ENCODE data around the gene AKT2. TPM values are rescaled to one million over a fixed set of nuclear protein-coding genes. Genes with fewer than 3 reads are reported as not detected.

AKT2 gene
- total RNA-seq, 1 experiment from 2014 or later = 150 TPM

DNA sequence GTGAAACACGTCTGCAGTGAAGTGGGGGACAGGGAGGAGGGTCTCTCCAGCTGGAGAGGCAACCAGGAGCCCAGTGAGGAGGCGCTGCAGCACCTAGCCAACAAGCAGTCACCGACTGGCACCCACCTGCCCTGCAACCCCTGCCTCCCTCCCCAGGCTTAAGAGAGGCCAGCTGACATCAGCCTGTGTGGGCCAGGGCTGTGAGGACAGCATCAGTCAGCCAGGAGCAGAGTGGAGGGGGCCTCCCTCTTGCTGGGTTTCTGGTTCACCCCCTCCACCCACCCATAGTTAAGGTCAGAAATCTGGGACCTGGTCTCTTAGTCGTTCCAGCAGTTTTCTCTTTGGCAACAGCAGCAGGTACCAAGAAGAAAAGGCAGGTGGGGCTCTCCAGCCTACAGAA lies 33.2 kb downstream of the AKT2 start:
- Histone ChIP-seq H3K4me1 (ENCODE audit: insufficient read depth, low read length) (peaks cover 2% of the 10 kb centered on the region; the same call in 1 of the 2 replicates), H3K56ac (ENCODE audit: insufficient read length, low read depth, low read length) (no peak overlapping the region), H4K20me1 (ENCODE audit: control insufficient read depth, insufficient read depth, insufficient read length) (peaks cover 2% of the 10 kb centered on the region), H3K27ac (ENCODE audit: insufficient read length, low read depth, low read length) (no peak overlapping the region), H3T11ph (ENCODE audit: low read length) (no peak overlapping the region), H4K91ac (ENCODE audit: insufficient read length, low read depth, low read length) (no peak overlapping the region), H3K18ac (ENCODE audit: insufficient read length, low read depth, low read length) (no peak overlapping the region), H2AK5ac (ENCODE audit: insufficient read length, low read length) (no peak overlapping the region), H2BK15ac (ENCODE audit: low read depth, low read length) (no peak overlapping the region), H3K27me3 (ENCODE audit: insufficient read depth, low read length) (no peaks in the 10 kb centered on the region), H2BK12ac (ENCODE audit: insufficient read length, low read depth, low read length) (no peak overlapping the region), H3K23ac (ENCODE audit: insufficient read length, low read depth, low read length) (no peak overlapping the region), H3K9ac (ENCODE audit: extremely low read depth, insufficient read length, low read length) (no peak overlapping the region), H2BK5ac (ENCODE audit: insufficient read length, low read length) (no peak overlapping the region), H3K79me2 (ENCODE audit: insufficient read depth, low read length) (no peaks in the 10 kb centered on the region), H3K9me3 (ENCODE audit: control insufficient read depth, low read depth, low read length) (no peaks in the 10 kb centered on the region), H3K4me2 (ENCODE audit: insufficient read depth, insufficient read length, low read length) (no peak overlapping the region), H3K14ac (ENCODE audit: insufficient read depth, low read length) (no peak overlapping the region), H3K4ac (ENCODE audit: low read depth, low read length) (no peak overlapping the region), H4K5ac (ENCODE audit: insufficient read length, low read depth, low read length) (no peak overlapping the region), H4K8ac (replicated peaks; ENCODE audit: insufficient read length, low read depth, low read length) (no peak overlapping the region), H3K79me1 (ENCODE audit: insufficient read depth, low read depth, low read length, poor library complexity, severe bottlenecking) (peaks cover 2% of the 10 kb centered on the region), H3K23me2 (ENCODE audit: insufficient read length, low read depth, low read length, poor library complexity, severe bottlenecking) (no peaks in the 10 kb centered on the region), H2BK120ac (ENCODE audit: low read depth, low read length, poor library complexity, severe bottlenecking) (no peak overlapping the region), H2BK20ac (ENCODE audit: low read depth, low read length, poor library complexity, severe bottlenecking) (no peak overlapping the region), H2AFZ (ENCODE audit: low read length) (no peak overlapping the region)
- no peak for DNase-seq
- Mint-ChIP-seq H3K36me3 (ENCODE audit: insufficient read depth in 1 of 3, low read depth in 3 of 3) (peaks cover 18 to 60% (median 40%) of the 10 kb centered on the region in 3 experiments), H3K27me3 (ENCODE audit: low read depth) (no peaks in the 10 kb centered on the region), H3K4me1 (peaks cover 16 to 19% of the 10 kb centered on the region in 2 experiments), H3K4me3 (no peak overlapping the region), H3K27ac (peak overlapping the region in 1 of 3 experiments; percentile 93; a peak in 2 of 7 replicates), H3K9me3 (no peaks in the 10 kb centered on the region)
- TF ChIP-seq, protein P1, sequence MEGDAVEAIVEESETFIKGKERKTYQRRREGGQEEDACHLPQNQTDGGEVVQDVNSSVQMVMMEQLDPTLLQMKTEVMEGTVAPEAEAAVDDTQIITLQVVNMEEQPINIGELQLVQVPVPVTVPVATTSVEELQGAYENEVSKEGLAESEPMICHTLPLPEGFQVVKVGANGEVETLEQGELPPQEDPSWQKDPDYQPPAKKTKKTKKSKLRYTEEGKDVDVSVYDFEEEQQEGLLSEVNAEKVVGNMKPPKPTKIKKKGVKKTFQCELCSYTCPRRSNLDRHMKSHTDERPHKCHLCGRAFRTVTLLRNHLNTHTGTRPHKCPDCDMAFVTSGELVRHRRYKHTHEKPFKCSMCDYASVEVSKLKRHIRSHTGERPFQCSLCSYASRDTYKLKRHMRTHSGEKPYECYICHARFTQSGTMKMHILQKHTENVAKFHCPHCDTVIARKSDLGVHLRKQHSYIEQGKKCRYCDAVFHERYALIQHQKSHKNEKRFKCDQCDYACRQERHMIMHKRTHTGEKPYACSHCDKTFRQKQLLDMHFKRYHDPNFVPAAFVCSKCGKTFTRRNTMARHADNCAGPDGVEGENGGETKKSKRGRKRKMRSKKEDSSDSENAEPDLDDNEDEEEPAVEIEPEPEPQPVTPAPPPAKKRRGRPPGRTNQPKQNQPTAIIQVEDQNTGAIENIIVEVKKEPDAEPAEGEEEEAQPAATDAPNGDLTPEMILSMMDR (conservative IDR thresholded peaks at IDR 0.05) = no peak
- no CpG with 5 or more reads among the region's 4 CpGs for WGBS (ENCODE audit: extremely low coverage, insufficient read length, low lambda C conversion rate)
